ENCODE data around the gene ETS2.

The ETS2 gene

DNA sequence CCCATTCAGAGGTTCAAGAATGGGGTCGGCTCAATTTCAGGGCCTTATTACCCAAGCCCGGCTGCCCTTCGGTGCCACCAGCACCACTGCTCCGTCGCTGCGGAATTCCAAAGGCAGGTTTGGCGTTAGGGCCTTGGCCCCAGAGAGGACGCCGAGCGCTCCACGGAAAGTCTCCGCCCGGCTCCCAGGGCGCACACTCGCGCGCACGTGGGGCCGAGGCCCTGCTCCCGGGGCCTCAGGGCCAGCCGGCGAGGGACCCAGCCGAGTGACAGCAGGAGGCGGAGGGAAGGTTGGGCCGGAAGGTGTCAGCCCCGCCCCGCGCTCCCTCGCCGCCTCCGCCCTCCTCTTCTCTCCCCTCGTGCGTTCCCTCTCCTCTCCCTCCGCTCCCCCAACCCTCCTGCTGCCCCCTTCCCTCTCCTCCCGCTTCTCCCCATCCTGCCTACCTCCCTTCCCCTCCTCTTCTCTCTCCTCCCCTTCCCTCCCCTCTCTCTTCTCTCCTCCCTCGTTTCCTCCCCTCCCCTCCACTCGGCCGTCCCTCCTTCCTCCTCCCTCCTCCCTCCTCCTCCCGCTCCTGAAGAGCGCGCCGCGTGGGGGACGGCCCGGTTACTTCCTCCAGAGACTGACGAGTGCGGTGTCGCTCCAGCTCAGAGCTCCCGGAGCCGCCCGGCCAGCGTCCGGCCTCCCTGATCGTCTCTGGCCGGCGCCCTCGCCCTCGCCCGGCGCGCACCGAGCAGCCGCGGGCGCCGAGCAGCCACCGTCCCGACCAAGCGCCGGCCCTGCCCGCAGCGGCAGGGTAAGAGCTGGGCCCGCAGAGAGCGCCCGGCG lies at the start of gene ETS2:
Gene ETS2 (plus strand): TSS at position 602 of the 825 bp plus-strand sequence. CDS start 4,106 bp downstream, outside the sequence.
- Mint-ChIP-seq H3K4me3 (peak within 1 kb of the TSS; percentile 95), H3K27me3 (ENCODE audit: low read depth, poor library complexity) (peaks cover 5% of the 10 kb centered on the region), H3K9me3 (no peaks in the 10 kb centered on the region), H3K4me1 (peaks cover 52% of the 10 kb centered on the region), H3K27ac (no peak within 1 kb of the TSS), H3K36me3 (ENCODE audit: low read depth) (peaks cover 9% of the 10 kb centered on the region)
- TF ChIP-seq, protein P1, sequence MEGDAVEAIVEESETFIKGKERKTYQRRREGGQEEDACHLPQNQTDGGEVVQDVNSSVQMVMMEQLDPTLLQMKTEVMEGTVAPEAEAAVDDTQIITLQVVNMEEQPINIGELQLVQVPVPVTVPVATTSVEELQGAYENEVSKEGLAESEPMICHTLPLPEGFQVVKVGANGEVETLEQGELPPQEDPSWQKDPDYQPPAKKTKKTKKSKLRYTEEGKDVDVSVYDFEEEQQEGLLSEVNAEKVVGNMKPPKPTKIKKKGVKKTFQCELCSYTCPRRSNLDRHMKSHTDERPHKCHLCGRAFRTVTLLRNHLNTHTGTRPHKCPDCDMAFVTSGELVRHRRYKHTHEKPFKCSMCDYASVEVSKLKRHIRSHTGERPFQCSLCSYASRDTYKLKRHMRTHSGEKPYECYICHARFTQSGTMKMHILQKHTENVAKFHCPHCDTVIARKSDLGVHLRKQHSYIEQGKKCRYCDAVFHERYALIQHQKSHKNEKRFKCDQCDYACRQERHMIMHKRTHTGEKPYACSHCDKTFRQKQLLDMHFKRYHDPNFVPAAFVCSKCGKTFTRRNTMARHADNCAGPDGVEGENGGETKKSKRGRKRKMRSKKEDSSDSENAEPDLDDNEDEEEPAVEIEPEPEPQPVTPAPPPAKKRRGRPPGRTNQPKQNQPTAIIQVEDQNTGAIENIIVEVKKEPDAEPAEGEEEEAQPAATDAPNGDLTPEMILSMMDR (IDR thresholded peaks at IDR 0.05), result no peak
- DNase-seq, result peak; percentile 81

DNA sequence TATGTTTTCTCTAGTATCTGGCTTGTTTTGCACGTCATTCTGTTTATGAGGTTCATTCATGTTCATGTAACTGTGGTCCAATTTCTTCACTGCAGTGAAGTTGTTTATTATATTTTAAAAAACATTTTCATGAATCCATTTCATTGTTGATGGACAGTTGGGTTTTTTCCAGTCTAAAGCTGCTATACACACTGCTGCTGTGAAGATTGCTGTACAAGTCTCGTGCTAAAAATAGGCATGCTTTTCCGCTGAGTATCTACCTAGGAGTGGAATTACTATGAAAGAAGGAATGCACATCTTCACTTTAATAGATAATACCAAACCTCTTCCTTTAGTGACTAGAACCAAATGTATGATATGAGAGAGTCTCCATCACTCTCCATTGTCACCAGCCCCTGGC lies 49.0 kb upstream of the ETS2 start:
- Mint-ChIP-seq H3K4me3 (no peak overlapping the region), H3K9me3 (no peaks in the 10 kb centered on the region), H3K27ac (no peak overlapping the region), H3K27me3 (ENCODE audit: low read depth, poor library complexity) (peaks cover 7% of the 10 kb centered on the region), H3K4me1 (peaks cover 12% of the 10 kb centered on the region), H3K36me3 (ENCODE audit: low read depth) (no peaks in the 10 kb centered on the region)
- TF ChIP-seq, protein P1 (IDR thresholded peaks at IDR 0.05), result no peak
- no peak for DNase-seq

DNA sequence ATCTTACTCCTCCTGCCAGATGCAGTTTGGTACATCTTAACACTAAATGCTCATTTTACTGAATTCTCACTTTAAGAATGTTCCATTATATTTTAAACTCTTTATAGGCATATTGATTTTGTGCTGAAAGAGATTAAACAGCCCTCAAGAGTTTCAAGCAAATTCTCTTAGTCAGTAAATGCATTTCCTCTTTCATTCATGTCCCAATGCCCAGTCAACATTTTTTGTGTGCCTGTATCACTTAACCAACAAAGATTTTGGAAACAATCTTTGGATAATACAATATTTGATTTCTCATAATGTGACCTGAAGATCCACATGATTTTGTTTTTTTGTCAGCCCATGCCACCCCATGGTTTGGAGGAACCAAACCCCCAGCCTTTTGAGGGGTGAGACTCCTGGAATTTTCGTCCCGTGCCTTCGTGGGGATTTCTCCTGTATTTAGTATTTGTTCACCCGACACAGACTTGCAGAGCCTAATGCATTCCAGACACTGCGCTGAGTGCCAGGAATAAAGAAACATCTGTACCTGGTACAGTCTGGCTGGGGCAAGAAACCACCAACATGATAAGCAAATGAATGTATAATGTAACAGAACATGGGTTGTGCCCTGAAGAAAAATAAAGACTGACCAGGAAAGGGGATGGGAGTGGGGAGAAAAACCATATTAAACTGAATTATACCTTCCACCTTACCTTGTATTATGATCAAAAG lies 47.1 kb upstream of the ETS2 start:
- no peak overlapping the region for H3K4me3 Mint-ChIP-seq

DNA sequence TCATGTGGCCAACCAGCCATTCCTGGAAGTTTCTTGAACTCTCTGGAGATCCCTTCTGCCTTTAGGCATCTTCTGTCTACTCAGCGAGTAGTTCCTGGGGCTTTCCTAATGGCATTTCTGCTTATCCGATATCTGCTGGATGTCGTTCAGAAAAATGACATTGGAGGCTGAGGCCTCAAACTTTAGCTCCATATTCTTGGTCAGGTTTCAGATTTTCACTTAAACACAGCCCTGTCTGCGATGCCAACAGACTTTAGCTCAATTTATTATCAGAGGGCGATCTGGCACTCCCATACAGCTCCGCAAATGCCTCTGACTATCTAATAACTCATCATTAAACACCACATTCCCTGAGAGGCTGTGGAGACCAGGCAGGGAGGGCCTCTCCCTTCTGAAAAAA lies 46.3 kb upstream of the ETS2 start:
- Mint-ChIP-seq H3K27me3 (ENCODE audit: low read depth, poor library complexity) (peaks cover 8% of the 10 kb centered on the region), H3K36me3 (ENCODE audit: low read depth) (no peaks in the 10 kb centered on the region), H3K4me1 (peaks cover 13% of the 10 kb centered on the region), H3K9me3 (no peaks in the 10 kb centered on the region), H3K27ac (no peak overlapping the region), H3K4me3 (no peak overlapping the region)
- TF ChIP-seq, protein P1 (IDR thresholded peaks at IDR 0.05), result no peak
- DNase-seq, result no peak

More for the DNA sequence above, 47.1 kb upstream of the ETS2 start:
- Mint-ChIP-seq H3K27ac (no peak overlapping the region), H3K9me3 (no peaks in the 10 kb centered on the region), H3K4me1 (peaks cover 13% of the 10 kb centered on the region), H3K27me3 (ENCODE audit: low read depth, poor library complexity) (peaks cover 11% of the 10 kb centered on the region), H3K36me3 (ENCODE audit: low read depth) (no peaks in the 10 kb centered on the region)
- DNase-seq, result no peak
- TF ChIP-seq, protein P1 (IDR thresholded peaks at IDR 0.05), result no peak

DNA sequence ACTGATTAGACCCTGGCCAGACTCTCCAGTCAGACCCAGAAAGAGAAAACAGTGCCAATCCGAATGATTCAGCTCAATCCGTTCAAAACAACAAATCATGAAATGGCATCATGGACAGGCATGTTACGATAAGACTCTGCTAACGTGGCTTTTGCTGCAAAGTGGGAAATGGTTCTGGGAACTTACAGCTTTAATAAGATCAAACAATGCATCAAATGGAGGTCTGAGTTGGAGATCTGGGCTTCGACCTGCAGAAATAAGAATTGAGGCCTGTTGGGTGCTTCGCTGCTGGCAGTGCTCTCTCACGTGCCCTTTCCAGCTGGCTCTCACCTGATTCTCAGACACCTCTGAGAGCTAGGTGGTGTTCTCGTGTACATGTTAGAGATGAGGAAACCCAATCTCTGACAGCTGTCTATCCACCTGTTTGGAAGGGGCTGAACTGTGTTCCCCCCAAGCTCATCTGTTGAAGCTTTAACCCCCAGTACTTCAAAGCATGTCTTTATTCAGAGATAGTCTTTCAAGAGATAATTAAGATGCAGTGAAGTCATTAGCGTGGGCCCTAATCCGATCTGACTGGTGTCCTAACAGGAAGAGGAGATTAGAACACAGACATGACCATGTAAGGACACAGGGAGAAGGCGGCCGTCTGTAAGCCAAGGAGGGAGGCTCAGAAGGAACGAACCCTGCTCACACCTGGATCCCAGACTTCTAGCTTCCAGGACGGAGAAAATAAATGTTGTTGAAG lies 45.5 kb upstream of the ETS2 start:
- H3K36me3 Mint-ChIP-seq (ENCODE audit: low read depth), result no peaks in the 10 kb centered on the region
- no peak overlapping the region for H3K27ac Mint-ChIP-seq
- peaks cover 10% of the 10 kb centered on the region for H3K27me3 Mint-ChIP-seq (ENCODE audit: low read depth, poor library complexity)
- H3K4me3 Mint-ChIP-seq, result no peak overlapping the region
- H3K4me1 Mint-ChIP-seq, result peaks cover 13% of the 10 kb centered on the region
- TF ChIP-seq, protein P1 (IDR thresholded peaks at IDR 0.05), result no peak
- DNase-seq, result no peak
- peaks cover 3% of the 10 kb centered on the region for H3K9me3 Mint-ChIP-seq

Measured in nephron progenitor cell (in vitro differentiated cells).